GM12864 (cell line): ENCODE data around the gene AKAP13.

Experiments used
- DNase-seq: peaks from one replicate; pipeline ENCODE4 v3.0.0-alpha.2; 2011; ENCODE audit warnings: low read depth
- H3K4me3 ChIP-seq: 2 replicates; pipeline ENCODE4 v1.5.1; 2011; ENCODE audit warnings: mild to moderate bottlenecking, low read depth, low read length, control low read depth
- CTCF ChIP-seq: IDR thresholded peaks from 2 replicates; pipeline ENCODE4 v1.5.1; 2011; ENCODE audit warnings: low read depth, mild to moderate bottlenecking, moderate library complexity, low read length, control low read depth, inconsistent platforms; ENCODE audit errors: missing control alignments

Gene AKAP13

DNA sequence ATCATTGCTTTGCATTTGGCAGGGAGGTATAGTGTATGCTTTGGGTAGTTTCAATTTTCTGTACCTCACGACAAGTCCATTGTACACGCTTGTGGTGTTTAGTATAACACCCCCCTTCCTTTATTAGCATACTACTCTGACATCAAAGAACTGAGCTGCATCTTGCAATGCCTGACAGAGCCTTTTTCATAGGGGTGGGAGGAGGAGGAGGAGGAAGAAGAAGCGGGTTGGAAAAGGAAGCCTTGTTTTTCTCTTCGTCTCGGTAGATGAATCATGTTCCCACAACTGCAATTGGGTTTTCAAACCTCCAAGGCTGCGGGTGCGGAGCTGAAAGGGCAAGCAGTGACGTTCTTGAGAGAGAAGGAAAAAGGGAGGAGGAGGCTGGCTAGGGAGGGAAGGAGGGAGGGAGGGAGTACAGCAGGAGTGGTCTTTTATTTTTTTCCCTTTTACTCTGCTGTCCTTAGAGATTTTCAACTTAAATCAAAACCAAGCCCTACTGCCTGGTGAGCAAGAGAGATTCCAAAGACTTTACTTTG lies 238.6 kb downstream of the AKAP13 start:
- peak overlapping the region; percentile 19; the same call in 1 of the 2 replicates for H3K4me3 ChIP-seq
- DNase-seq, result peak; percentile 19
- no peak for TF ChIP-seq CTCF

DNA sequence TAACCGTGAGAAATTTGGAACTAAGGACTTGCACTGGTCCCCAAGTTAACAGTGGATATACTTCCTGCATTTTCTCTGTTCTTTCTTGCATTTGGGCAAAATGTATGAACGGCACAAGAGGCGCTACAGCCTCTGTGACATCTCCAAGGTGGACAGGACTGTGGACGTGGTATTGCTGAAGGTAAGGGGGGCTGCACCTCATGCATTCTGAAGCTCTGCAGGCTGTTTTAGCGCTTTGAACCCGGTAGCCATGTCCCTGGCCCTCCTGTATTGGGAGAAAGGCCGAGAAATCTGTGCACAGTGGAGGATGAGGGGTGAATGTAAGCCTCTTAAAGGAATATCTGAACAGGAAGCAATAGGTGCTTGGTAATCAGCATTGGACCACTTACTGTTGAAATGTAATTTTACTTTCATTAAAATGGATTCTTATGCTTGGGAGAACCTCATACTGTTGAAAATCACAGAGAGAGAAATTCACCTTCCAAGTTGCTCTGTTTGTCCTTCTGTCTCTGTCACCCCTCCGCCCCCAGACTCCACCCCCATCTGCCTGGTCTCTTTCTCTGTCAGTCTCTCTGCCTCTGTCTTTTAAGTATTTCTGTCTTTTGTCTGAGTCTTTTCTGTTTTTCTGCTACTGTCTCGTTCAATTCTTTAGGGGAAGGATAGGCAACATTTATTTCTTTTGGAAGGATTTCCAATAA lies 239.7 kb downstream of the AKAP13 start:
- TF ChIP-seq CTCF, result no peak
- H3K4me3 ChIP-seq, result no peak overlapping the region
- DNase-seq, result no peak

GRCh38 chr15:85620690-85621049 lies 240.3 kb downstream of the AKAP13 start:
- no peak for TF ChIP-seq CTCF
- H3K4me3 ChIP-seq, result no peak overlapping the region
- DNase-seq, result no peak

DNA sequence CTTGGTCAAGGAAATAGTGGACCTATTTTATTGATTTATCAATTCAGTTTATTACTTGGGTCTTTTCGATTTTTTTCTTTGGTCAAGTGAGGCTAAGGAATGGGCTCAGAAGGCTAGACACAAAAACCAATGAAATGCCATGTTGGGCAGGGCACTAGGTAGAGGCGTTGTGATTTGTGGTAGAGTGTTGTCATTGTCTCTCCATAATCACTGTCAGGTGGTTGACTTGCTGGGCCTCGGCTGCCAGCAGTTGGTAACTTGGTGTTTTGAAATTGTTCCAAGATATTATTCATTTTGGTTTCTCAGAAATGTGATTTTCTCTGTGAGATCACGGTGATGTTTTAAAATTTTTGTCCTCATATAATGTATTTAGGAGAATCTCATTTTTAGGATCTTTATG lies 240.7 kb downstream of the AKAP13 start:
- no peak for TF ChIP-seq CTCF
- DNase-seq, result no peak
- H3K4me3 ChIP-seq, result no peak overlapping the region

DNA sequence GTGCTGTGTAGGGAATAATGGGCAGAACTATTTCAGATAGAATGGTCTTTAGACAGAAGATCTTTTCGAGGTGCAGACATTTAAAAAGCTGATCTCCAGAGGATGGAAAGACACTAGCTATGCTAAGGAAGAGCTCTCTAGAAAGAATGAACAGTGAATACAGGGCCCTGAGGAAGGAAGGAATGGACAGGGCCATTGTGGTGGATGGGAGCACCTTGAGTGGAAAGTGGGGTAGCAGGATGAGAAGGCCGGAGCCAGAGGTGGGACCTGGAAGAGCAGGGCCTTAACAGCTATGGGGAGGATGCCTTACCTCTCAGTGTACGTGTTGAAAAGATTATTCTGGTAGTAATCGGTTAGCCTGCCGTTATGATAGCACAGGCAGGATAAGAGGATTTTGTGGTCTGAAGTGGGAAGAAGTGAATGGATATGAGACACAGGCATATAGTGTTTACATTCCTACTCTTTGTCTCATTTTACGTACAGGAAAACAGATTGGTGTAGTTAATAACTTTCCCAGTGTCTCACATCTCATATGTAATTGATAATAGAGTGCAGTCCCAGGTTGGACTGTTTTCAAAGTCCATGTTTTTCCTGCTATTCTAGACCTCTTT lies 241.9 kb downstream of the AKAP13 start:
- TF ChIP-seq CTCF, result no peak
- no peak for DNase-seq
- no peak overlapping the region for H3K4me3 ChIP-seq

DNA sequence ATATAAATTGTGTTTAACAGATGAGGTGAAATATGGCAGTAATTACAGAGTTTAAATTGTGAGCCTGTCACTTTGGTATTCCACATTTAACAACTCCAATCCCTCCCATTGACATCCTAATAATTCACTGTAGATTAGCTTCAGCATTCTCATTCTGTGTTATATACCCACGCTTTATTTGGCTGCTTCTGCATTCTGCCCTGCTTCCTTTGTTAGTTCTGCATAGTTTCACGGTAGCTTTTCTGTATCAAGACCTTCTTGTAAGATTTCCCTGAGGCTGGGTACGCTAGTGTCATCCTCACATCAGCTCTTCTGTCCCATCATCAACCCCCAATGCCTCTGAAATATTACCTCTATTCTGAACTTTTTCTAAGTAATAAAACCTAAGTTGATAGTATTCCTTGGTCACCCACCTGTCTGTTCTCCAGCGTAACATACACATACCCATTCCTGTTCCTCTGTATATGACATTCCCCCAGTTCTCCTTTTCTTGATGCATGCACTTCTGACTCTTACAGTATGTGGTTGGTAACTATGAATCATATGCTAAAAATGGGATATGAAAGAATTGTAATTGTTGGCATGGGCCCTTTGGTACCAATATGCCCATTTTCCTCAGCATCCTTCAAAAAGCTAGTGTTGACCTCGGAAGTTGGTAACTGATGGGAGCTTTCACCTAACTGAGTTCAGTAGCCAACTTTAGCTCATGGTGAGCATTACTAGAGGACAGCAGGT lies 243.1 kb downstream of the AKAP13 start:
- no peak overlapping the region for H3K4me3 ChIP-seq
- no peak for TF ChIP-seq CTCF
- DNase-seq, result no peak
